ENCODE results near the gene ACOXL.

GRCh38 chr2:110770404-110770958 is 38.1 kb downstream of the ACOXL start:
- TF ChIP-seq CTCF (IDR thresholded peaks at IDR 0.05; ENCODE audit: insufficient read depth, low read length, poor library complexity, severe bottlenecking) = no peak
- TF ChIP-seq EZH2phosphoT487 (conservative IDR thresholded peaks at IDR 0.05; ENCODE audit: low read length) = no peak
